ENCODE data around the gene PCDHB8. TPM values are rescaled to one million over a fixed set of nuclear protein-coding genes. Genes with fewer than 3 reads are reported as not detected.
"Not testable (repeated sequence)": the region's sequence is repeated elsewhere in the genome, so short reads cannot be mapped to it uniquely, and the experiment has no call there.

The PCDHB8 gene
- total RNA-seq, 4 donors from 2014 or later, result 0.67 to 2.6 (median 1.8) TPM

- intact Hi-C loops (cut with DNase I), result no loop called here
- Histone ChIP-seq H3K4me3 (replicated peaks in 1 of 3) (no peak overlapping the region), H3K4me1 (no peaks in the 10 kb centered on the region), H3K27me3 (no peaks in the 10 kb centered on the region), H3K9me3 (no peaks in the 10 kb centered on the region), H3K27ac (no peak overlapping the region), H3K36me3 (no peaks in the 10 kb centered on the region)
- 43 to 72% methylated on average over 3 of the region's 3 CpGs for WGBS, 2 donors
- TF ChIP-seq POLR2A (IDR thresholded peaks at IDR 0.05), result no peak
- TF ChIP-seq, protein P1, sequence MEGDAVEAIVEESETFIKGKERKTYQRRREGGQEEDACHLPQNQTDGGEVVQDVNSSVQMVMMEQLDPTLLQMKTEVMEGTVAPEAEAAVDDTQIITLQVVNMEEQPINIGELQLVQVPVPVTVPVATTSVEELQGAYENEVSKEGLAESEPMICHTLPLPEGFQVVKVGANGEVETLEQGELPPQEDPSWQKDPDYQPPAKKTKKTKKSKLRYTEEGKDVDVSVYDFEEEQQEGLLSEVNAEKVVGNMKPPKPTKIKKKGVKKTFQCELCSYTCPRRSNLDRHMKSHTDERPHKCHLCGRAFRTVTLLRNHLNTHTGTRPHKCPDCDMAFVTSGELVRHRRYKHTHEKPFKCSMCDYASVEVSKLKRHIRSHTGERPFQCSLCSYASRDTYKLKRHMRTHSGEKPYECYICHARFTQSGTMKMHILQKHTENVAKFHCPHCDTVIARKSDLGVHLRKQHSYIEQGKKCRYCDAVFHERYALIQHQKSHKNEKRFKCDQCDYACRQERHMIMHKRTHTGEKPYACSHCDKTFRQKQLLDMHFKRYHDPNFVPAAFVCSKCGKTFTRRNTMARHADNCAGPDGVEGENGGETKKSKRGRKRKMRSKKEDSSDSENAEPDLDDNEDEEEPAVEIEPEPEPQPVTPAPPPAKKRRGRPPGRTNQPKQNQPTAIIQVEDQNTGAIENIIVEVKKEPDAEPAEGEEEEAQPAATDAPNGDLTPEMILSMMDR (IDR thresholded peaks at IDR 0.05), result no peak
- no peak for DNase-seq
Measured at GRCh38 chr5:141196363-141196762, 18.8 kb downstream of the PCDHB8 start.

- H3K4me3 ChIP-seq (replicated peaks in 1 of 3), result no peak within 1 kb of the TSS
- no peaks in the 10 kb centered on the region for H3K36me3 ChIP-seq
- TF ChIP-seq, protein P1 (IDR thresholded peaks at IDR 0.05), result peak in 1 of 6 experiments; percentile 7
- TF ChIP-seq POLR2A (IDR thresholded peaks at IDR 0.05), result no peak
- no peaks in the 10 kb centered on the region for H3K9me3 ChIP-seq
- DNase-seq, result no peak
- no peaks in the 10 kb centered on the region for H3K27me3 ChIP-seq
- 27 to 51% methylated on average over 21 of the region's 21 CpGs for WGBS, 2 donors
- H3K27ac ChIP-seq, result no peak within 1 kb of the TSS
- H3K4me1 ChIP-seq, result no peaks in the 10 kb centered on the region
- intact Hi-C loops (cut with DNase I), result no loop called here
Measured at GRCh38 chr5:141199359-141200235, 22.0 kb downstream of the PCDHB8 start, which contains the start of gene PCDHB11. TSS of gene PCDHB11 (plus strand) at chr5:141199627. CDS start at chr5:141199775, 148 bp downstream.

DNA sequence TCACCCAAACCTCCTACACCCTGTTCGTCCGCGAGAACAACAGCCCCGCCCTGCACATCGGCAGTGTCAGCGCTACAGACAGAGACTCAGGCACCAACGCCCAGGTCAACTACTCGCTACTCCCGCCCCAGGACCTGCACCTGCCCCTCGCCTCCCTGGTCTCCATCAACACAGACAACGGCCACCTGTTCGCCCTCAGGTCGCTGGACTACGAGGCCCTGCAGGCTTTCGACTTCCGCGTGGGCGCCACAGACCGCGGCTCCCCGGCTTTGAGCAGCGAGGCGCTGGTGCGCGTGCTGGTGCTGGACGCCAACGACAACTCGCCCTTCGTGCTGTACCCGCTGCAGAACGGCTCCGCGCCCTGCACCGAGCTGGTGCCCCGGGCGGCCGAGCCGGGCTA lies 23.5 kb downstream of the PCDHB8 start:
- H3K27ac ChIP-seq; H3K36me3 ChIP-seq; DNase-seq; H3K27me3 ChIP-seq; H3K9me3 ChIP-seq; H3K4me1 ChIP-seq; H3K4me3 ChIP-seq (replicated peaks in 1 of 3); intact Hi-C loops (cut with DNase I): not testable (repeated sequence)
- 22 to 43% methylated on average over 17 to 29 of the region's 38 CpGs for WGBS, 2 donors

DNA sequence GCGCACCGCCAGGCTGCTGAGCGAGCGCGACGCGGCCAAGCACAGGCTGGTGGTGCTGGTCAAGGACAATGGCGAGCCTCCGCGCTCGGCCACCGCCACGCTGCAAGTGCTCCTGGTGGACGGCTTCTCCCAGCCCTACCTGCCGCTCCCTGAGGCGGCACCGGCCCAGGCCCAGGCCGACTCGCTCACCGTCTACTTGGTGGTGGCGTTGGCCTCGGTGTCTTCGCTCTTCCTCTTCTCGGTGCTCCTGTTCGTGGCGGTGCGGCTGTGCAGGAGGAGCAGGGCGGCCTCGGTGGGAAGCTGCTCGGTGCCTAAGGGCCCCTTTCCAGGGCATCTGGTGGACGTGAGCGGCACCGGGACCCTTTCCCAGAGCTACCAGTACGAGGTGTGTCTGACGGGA lies 24.1 kb downstream of the PCDHB8 start:
- H3K36me3 ChIP-seq; DNase-seq; H3K27ac ChIP-seq; H3K4me1 ChIP-seq; H3K4me3 ChIP-seq (replicated peaks in 1 of 3); H3K9me3 ChIP-seq; H3K27me3 ChIP-seq; intact Hi-C loops (cut with DNase I): not testable (repeated sequence)
- WGBS, 2 donors, result 32 to 52% methylated on average over 8 to 12 of the region's 35 CpGs

DNA sequence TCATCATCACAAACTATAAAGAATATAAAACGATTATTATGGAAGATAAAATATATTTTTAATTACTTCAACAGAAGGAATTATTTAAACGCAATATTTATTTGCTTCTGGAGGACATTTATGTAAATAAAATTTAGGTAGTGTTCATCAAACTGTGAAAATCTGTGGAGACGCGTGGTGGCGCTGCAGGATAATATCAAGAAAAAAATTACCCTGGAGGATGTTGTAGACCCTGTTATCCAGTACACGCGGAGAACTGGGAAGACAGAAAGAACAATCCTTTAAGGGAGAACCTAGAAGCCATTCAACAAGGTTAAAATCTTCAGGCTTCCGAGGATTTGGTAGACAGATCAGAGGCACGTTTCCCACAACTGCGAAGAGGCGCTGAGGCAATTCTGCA lies 30.9 kb downstream of the PCDHB8 start, which contains the start of gene PCDHB12:
Gene PCDHB12 (plus strand): TSS at position 242 of the 400 bp plus-strand sequence. CDS start 189 bp downstream, outside the sequence.
- H3K27me3 ChIP-seq, result no peaks in the 10 kb centered on the region
- WGBS, 2 donors, result 18 to 28% methylated on average over 11 of the region's 11 CpGs
- TF ChIP-seq POLR2A (IDR thresholded peaks at IDR 0.05), result no peak
- TF ChIP-seq, protein P1 (IDR thresholded peaks at IDR 0.05), result peak in 1 of 6 experiments; percentile 10

DNA sequence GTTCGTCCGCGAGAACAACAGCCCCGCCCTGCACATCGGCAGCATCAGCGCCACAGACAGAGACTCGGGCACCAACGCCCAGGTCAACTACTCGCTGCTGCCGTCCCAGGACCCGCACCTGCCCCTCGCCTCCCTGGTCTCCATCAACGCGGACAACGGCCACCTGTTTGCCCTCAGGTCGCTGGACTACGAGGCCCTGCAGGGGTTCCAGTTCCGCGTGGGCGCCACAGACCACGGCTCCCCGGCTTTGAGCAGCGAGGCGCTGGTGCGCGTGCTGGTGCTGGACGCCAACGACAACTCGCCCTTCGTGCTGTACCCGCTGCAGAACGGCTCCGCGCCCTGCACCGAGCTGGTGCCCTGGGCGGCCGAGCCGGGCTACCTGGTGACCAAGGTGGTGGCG lies 32.7 kb downstream of the PCDHB8 start:
- H3K36me3 ChIP-seq; H3K4me1 ChIP-seq; H3K4me3 ChIP-seq (replicated peaks in 1 of 3); H3K27ac ChIP-seq; DNase-seq; H3K27me3 ChIP-seq; intact Hi-C loops (cut with DNase I); H3K9me3 ChIP-seq: not testable (repeated sequence)
- WGBS, 2 donors, result 10 to 70% methylated on average over 2 to 24 of the region's 39 CpGs

More for the DNA sequence above, 30.9 kb downstream of the PCDHB8 start, which contains the start of gene PCDHB12:
- intact Hi-C loops (cut with DNase I), result no loop called here
- no peak within 1 kb of the TSS for H3K27ac ChIP-seq
- no peaks in the 10 kb centered on the region for H3K9me3 ChIP-seq
- H3K4me3 ChIP-seq (replicated peaks in 1 of 3), result no peak within 1 kb of the TSS
- no peak for DNase-seq
- H3K4me1 ChIP-seq, result no peaks in the 10 kb centered on the region
- no peaks in the 10 kb centered on the region for H3K36me3 ChIP-seq

DNA sequence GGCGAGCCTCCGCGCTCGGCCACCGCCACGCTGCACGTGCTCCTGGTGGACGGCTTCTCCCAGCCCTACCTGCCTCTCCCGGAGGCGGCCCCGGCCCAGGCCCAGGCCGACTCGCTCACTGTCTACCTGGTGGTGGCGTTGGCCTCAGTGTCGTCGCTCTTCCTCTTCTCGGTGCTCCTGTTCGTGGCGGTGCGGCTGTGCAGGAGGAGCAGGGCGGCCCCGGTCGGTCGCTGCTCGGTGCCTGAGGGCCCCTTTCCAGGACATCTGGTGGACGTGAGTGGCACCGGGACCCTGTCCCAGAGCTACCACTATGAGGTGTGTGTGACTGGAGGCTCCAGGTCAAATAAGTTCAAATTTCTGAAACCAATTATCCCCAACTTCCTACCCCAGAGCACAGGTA lies 33.3 kb downstream of the PCDHB8 start:
- H3K4me3 ChIP-seq (replicated peaks in 1 of 3); H3K27me3 ChIP-seq; H3K9me3 ChIP-seq; H3K27ac ChIP-seq; DNase-seq; H3K4me1 ChIP-seq; intact Hi-C loops (cut with DNase I); H3K36me3 ChIP-seq: not testable (repeated sequence)
- WGBS, 2 donors, result 11 to 45% methylated on average over 4 to 20 of the region's 27 CpGs

All from thyroid gland (tissue), 4 donors.